AML-193 (cell line): ENCODE measurements around the gene AGAP5.

Experiments
- DNase-seq, 2 experiments: peaks; one replicate each; lab custom pipeline; 2025; lab: John Stamatoyannopoulos, UW

AGAP5 gene

GRCh38 chr10:73653701-73654100, 44.2 kb downstream of the AGAP5 start:
- no peak for DNase-seq

DNA sequence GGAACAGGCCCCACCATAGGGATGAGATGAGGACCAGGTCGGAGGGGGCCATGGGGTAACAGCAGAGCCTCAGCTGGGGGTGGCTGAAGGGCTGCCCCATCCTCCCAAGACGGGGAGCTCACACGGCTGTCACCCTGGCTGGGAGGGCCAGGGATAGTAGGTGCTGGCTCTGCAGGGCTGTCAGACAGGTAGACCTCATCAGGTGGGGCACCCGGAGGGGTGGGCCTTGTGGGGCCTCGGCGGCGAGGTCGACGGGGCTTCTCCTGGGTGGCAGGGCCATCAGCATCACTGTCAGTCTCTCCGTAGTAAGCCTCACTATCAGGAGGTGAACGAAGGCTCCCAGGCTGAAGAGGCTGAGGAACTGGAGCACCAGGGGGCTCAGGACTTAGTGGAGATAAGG, 44.7 kb downstream of the AGAP5 start:
- no peak for DNase-seq

- no peak for DNase-seq
These were observed 47.2 kb downstream of the AGAP5 start for GRCh38 chr10:73650537-73651331.

- DNase-seq: no peak
These were observed 47.9 kb downstream of the AGAP5 start for GRCh38 chr10:73649876-73650536.

- no peak for DNase-seq
These were observed 48.7 kb downstream of the AGAP5 start for GRCh38 chr10:73648975-73649829.

DNA sequence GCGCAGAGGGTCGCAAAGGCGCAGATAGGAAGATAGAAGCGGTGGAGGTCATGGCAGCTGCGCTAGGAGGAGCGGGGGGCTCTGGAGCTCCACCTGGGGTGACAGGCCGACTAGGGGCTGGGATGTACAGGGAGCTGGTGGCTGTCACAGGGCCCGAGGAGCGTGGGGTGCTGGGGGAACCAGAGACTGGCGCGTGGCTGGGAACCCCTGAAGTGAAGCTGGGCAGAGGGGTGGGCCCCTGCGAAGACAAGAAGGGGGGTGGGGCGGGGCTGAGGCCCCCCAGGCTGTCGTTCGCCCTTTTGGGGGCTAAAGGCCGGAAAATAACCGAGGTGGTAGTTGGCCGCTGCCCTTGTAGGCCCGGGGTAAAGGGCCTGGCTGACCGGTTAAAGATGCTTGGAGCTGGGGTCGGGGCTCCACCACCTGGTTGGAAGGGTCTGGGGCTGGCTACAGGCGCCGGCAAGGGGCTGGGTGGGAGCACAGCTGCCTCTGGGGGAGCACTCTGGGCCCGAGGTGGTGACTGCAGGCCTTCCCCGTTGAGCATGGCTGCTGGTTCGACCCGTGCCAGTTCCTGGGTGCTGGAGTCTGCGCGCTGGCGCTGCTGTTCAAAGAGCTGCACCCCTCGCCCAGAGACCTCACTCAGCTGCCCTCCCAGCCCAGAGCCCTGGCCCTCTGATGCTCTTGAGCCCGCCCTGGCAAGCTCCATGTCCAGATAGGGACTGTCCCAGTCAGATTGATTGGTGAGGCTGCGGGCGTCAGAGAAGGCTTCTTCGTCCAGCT, 49.8 kb downstream of the AGAP5 start:
- DNase-seq: no peak

DNA sequence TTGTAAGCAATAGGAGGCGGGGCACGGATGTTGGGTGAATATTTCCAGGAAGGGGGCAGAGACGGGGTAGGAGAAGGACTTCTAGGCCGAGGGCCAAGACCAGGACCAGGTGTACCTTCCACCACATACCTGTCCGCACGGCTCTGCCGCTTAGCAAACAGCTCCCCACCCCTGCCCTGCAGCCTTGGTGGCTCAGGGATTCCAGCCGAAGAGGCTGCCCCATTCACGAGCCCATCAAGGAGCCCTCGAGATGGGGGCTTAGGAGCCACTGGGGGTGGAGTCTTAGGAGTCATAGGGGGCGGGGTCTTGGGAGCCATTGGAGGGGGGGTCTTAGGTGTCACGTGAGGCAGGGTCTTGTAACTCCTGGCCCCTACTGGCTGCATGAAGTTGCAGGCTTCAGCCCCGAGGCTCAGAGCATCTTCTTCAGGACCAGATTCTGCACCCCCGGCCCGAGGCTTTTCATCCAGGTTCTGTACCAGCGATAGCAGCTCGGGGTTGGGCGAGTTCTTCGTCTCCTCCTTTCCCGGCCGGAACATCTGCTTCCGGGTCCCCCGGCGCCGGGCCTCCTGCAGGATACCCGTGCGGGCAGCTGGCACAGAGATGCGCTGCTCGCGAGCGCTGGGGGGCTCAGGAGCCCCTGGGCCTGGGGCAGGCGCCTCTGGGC, 50.6 kb downstream of the AGAP5 start:
- DNase-seq: no peak

DNA sequence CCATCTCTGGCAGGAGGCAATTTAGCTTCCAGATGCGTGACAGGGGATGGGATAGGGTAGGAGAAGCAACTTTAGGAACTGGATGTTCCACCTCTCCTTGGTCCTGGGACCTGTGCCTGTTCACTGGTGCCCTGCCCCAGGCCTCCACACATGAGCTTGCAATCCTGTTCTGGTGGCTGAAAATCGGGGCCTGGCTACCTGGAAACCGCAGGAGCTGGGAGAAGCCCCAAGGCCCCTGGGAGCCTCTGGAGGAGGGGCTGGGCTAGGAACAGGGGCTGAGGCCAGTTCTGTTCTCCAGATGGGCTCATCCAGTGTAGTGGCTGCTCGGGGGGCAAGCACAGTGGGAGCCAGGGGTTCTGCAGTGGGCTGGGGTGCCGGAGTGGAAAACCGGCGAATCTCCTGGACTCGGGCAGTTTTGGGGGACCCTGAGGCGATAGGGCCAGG, 51.3 kb downstream of the AGAP5 start:
- no peak for DNase-seq

- no peak for DNase-seq
These were observed 52.7 kb downstream of the AGAP5 start for GRCh38 chr10:73645251-73645650.

DNA sequence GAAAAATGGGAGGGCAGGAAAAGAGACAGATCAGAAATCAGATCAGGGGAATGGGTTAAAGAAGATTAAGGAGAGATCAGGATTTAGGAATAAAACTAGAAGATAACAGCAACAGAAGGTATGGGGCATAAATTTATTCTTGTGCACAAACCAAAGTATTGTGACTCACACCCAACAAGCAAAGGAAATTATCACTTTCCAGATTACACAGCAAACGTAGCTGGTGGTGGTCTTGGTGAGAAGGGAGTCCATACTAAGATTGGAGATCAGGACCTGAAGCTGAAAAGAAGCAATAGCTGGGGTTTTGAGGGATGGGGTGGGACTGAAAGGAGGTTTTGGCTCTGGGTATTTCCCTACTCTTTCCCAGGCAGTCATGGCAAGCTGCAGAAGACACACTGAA, 53.1 kb downstream of the AGAP5 start:
- DNase-seq: no peak

DNA sequence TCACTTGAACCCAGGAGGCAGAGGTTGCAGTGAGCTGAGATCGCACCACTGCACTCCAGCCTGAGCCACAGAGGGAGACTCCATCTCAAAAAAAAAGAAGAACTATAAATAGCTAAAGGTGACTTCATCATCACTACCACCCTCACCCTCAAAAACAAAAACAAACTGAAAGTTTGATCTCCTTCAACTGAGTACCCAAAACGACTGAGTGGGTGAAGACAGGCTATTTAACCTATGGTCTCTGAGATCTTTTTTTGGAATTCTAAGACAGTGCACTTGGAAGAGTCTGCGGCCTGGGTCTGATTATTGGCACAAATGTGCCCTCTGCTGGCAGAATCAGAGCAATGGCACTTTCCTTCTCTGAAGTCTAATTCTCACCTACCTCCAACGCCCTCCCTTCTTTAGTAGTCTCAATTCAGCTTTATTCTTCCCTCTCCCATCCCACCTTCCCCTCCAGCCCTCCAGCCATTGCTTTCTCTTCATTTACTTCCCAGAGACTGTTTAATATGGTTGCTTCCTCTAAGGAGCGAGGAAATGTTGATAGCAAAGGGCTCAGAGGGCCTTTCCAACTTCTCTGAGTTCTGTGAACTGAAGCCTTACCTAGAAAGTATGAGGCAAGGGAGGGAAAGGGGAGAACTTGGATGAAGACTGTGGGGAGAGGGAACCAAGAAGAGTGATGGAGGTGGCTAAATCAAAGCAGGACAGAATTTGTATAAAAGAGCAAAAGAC, 53.7 kb downstream of the AGAP5 start:
- peak; percentile 68 to 72 for DNase-seq

- no peak for DNase-seq
These were observed 54.5 kb downstream of the AGAP5 start for GRCh38 chr10:73643362-73643761.

GRCh38 chr10:73641328-73642060, 56.4 kb downstream of the AGAP5 start, which contains the start of gene MYOZ1:
Gene MYOZ1, minus strand, starts transcription at chr10:73641474. Its CDS starts 1,457 bp downstream, at chr10:73640017.
- no peak for DNase-seq

DNA sequence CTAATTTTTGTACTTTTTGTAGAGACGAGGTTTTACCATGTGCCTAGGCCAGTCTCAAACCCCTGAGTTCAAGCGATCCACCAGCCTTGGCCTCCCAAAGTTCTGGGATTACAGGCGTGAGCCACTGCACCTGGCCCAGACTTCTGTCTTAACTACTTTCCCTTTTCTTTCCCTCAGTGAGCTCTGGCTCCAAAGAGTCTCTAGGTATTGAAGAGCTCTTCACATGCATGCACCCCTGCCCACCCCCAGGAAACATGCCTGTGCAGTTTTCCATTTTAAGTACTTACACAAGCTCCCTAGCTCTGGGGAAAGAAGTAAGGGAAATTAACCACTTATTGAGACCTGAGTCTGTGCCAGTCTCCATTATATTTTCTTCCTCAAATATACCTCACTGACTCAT, 58.6 kb downstream of the AGAP5 start:
- no peak for DNase-seq

DNA sequence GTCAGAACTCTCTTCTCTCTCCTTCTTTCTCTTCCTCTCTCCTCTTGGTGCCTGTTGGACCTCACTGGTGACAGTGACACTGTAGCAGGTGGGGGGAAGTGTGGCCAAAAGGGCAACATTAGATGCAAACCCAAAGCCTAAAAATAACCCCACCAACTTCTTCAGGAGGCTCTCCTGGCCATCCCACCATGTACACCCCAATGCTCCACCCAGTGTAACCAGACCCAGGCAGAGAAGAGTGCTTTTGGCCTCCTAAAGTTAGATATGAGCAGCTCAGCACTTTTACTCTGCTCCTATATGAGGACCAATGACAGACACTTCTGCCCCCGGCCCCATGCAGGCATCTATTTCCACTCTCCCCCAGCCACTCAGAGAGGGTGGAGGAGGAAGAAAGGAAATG, 62.1 kb downstream of the AGAP5 start:
- DNase-seq: no peak

- DNase-seq: no peak
These were observed 63.5 kb downstream of the AGAP5 start for GRCh38 chr10:73634421-73634820.

GRCh38 chr10:73629165-73629564, 68.7 kb downstream of the AGAP5 start:
- DNase-seq: no peak

DNA sequence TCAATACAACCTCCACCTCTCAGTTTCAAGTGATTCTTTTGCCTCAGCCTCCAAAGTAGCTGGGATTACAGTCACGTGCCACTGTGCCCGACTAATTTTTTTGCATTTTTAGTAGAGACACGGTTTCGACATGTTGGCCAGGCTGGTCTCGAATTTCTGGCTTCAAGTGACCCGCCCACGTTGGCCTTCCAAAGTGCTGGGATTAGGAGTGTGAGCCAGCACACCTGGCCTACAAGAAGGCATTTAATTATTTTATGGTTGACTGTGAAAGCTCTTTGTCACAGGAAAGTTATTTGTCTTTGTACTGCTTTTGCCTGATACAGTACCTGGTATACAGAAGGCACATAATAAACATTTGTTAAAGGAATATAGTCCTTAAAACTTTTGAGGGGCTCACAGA, 69.5 kb downstream of the AGAP5 start:
- no peak for DNase-seq

- no peak for DNase-seq
These were observed 70.6 kb downstream of the AGAP5 start for GRCh38 chr10:73627300-73627699.
